ENCODE measurements around the gene PRR14L.

DNA sequence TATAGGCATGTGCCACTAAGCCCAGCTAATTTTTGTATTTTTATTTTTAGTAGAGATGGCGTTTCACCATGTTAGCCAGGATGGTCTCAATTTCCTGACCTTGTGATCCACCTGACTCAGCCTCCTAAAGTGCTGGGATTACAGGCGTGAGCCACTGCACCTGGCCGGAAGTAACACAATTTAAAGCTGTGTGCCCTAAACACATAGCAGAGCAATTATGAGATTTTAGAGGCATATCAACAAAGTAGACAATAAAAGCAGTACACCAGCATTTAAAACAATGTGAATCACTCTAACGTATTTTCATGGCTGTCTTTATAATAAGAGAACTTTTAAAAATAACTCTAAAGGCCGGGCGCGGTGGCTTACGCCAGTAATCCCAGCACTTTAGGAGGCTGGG lies 42.4 kb downstream of the PRR14L start:
- TF ChIP-seq, protein P1, sequence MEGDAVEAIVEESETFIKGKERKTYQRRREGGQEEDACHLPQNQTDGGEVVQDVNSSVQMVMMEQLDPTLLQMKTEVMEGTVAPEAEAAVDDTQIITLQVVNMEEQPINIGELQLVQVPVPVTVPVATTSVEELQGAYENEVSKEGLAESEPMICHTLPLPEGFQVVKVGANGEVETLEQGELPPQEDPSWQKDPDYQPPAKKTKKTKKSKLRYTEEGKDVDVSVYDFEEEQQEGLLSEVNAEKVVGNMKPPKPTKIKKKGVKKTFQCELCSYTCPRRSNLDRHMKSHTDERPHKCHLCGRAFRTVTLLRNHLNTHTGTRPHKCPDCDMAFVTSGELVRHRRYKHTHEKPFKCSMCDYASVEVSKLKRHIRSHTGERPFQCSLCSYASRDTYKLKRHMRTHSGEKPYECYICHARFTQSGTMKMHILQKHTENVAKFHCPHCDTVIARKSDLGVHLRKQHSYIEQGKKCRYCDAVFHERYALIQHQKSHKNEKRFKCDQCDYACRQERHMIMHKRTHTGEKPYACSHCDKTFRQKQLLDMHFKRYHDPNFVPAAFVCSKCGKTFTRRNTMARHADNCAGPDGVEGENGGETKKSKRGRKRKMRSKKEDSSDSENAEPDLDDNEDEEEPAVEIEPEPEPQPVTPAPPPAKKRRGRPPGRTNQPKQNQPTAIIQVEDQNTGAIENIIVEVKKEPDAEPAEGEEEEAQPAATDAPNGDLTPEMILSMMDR (IDR thresholded peaks at IDR 0.05) = no peak
- TF ChIP-seq POLR2A (IDR thresholded peaks at IDR 0.05) = no peak
